ENCODE results near the gene SLC30A4. TPM values are rescaled to one million over a fixed set of nuclear protein-coding genes. Genes with fewer than 3 reads are reported as not detected.
A peak's percentile ranks its signal among the peaks of the same experiment; 100 is the strongest.

Gene SLC30A4
- total RNA-seq, 3 donors from 2014 or later: 5.6 to 11.5 (median 5.9) TPM

GRCh38 chr15:45469441-45469840 is 53.1 kb downstream of the SLC30A4 start:
- Histone ChIP-seq H3K9me3 (no peaks in the 10 kb centered on the region), H3K36me3 (no peaks in the 10 kb centered on the region), H3K27me3 (no peaks in the 10 kb centered on the region), H3K4me1 (no peaks in the 10 kb centered on the region), H3K4me3 (no peak overlapping the region), H3K27ac (no peak overlapping the region)
- no peak for DNase-seq (ENCODE audit: low spot score in 2 of 2)
- intact Hi-C loops (cut with DNase I; ENCODE audit: low total_unique reads): no loop called here
- TF ChIP-seq POLR2A (IDR thresholded peaks at IDR 0.05) (no peak), POLR2AphosphoS5 (IDR thresholded peaks at IDR 0.05) (no peak), CTCF (IDR thresholded peaks at IDR 0.05) (no peak)

DNA sequence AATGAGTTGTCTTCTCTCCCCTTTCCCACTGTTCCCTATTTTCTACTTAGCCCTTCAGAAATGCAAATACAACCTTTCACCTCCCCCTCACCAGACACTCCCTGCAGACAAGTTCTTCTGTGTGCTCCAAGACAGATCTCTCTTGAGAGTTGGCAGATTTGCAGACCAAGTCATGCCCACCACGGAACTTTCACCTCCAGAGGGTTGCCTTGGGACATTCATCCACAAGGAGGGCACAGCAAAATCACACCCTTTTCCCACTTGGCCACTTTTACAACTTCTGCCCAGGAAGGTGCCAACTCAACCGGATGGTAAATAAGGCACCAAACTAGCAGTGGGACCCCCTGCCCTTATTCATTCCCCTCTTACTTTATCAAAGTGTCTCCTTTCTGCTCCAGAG is 53.5 kb downstream of the SLC30A4 start:
- TF ChIP-seq POLR2AphosphoS5 (IDR thresholded peaks at IDR 0.05): no peak
- TF ChIP-seq POLR2A (IDR thresholded peaks at IDR 0.05): no peak
- no peak for TF ChIP-seq CTCF (IDR thresholded peaks at IDR 0.05)
- no peak for DNase-seq (ENCODE audit: low spot score in 2 of 2)
- intact Hi-C loops (cut with DNase I; ENCODE audit: low total_unique reads): no loop called here

GRCh38 chr15:45468294-45468693 is 54.3 kb downstream of the SLC30A4 start:
- no peaks in the 10 kb centered on the region for H3K4me1 ChIP-seq
- no peak for DNase-seq (ENCODE audit: low spot score in 2 of 2)
- H3K27me3 ChIP-seq: no peaks in the 10 kb centered on the region
- no peak overlapping the region for H3K27ac ChIP-seq
- no peak overlapping the region for H3K4me3 ChIP-seq
- no peaks in the 10 kb centered on the region for H3K36me3 ChIP-seq
- no peaks in the 10 kb centered on the region for H3K9me3 ChIP-seq
- intact Hi-C loops (cut with DNase I; ENCODE audit: low total_unique reads): no loop called here
- TF ChIP-seq POLR2A (IDR thresholded peaks at IDR 0.05) (no peak), POLR2AphosphoS5 (IDR thresholded peaks at IDR 0.05) (no peak), CTCF (IDR thresholded peaks at IDR 0.05) (no peak)

More for the DNA sequence above, 53.5 kb downstream of the SLC30A4 start:
- Histone ChIP-seq H3K9me3 (no peaks in the 10 kb centered on the region), H3K27ac (no peak overlapping the region), H3K27me3 (no peaks in the 10 kb centered on the region), H3K4me1 (no peaks in the 10 kb centered on the region), H3K36me3 (no peaks in the 10 kb centered on the region), H3K4me3 (no peak overlapping the region)

DNA sequence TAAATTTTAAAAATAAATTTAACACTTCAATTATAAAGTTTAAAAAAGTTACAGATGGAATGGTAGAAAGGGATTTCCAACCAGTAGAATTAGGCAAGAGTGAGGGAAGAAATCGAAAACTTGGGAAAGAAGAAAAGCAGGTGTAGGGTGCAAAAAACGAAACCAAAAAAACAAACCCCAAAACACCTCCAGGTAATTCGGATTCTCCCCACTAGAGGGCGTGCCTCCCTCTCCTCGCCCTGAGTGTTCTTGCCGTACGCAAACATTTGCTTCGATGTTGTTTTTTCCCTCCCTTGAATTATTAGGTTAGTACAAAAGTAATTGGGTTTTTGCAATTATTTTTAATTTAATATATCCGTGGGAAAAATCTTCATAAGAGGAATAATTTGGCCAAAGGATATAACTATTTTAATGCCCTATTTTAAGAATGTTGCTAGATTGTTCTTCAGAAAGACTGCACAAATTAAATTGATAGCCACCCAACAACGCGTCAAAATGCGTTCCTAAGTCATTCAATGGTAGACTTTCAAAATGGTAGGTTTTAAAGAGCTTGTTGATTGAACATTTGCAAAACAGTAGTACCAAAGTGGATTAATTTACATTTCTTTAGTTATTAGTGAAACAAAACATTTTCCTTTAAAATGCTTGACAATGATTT is 63.7 kb downstream of the SLC30A4 start:
- peak; percentile 54 to 75 for DNase-seq (ENCODE audit: low spot score in 2 of 2)
- TF ChIP-seq POLR2A (IDR thresholded peaks at IDR 0.05) (no peak), POLR2AphosphoS5 (IDR thresholded peaks at IDR 0.05) (no peak), CTCF (IDR thresholded peaks at IDR 0.05) (peak; percentile 87 to 97 (median 87))
- no peaks in the 10 kb centered on the region for H3K9me3 ChIP-seq
- no peaks in the 10 kb centered on the region for H3K27me3 ChIP-seq
- intact Hi-C loops (cut with DNase I; ENCODE audit: low total_unique reads): no loop called here
- H3K36me3 ChIP-seq: no peaks in the 10 kb centered on the region
- peak overlapping the region; percentile 35 to 57 (median 44) for H3K4me3 ChIP-seq
- no peak overlapping the region for H3K27ac ChIP-seq
- H3K4me1 ChIP-seq: peaks cover 6 to 18% of the 10 kb centered on the region in 2 donors

DNA sequence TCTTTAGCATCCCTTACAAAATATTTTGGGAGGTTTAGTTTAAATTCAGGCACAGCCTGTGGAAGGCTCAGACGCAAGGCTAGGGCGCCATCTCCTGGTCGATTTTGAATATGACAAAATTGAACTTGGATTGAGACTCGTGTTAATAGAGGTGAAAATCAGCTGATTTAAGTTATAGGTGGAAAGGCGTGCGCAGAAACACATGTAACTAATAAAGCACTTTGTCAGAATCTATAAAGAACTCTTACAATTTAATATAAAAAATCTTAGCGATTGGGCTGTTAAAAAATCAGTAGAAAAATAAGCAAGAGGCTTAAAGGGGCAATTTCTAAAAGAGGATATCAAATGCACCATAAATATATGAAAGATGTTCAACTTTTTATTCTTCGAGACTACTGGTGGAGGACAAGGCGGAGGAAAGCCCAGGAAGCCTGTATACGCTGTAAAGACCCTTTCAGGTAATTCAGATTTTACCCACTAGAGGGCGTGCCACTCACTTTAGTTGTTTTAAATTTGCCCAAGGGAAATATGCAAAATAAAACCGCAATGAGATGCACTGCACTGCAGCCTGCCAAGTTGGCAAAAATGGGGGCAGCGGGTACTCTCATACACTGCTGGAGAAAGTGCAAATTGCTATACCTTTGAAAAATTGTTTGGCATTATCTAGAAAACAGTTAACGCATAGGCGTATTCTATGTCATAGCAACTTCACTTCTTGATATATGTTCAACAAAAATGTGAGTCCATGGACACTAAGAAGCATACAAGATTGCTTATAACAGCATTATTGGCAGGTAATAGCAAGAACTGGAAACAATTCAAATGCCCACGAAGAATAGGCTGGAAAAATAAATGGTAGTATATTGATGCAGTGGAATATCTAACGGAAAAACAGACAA is 64.7 kb downstream of the SLC30A4 start:
- peak; percentile 56 to 62 for DNase-seq (ENCODE audit: low spot score in 2 of 2)
- Histone ChIP-seq H3K27ac (peak overlapping the region; percentile 27 to 91), H3K36me3 (no peaks in the 10 kb centered on the region), H3K4me3 (peak overlapping the region; percentile 35 to 57 (median 44)), H3K9me3 (no peaks in the 10 kb centered on the region), H3K4me1 (peaks cover 6 to 18% of the 10 kb centered on the region in 2 donors), H3K27me3 (no peaks in the 10 kb centered on the region)
- TF ChIP-seq POLR2A (IDR thresholded peaks at IDR 0.05) (no peak), CTCF (IDR thresholded peaks at IDR 0.05) (peak; percentile 77 to 88 (median 87)), POLR2AphosphoS5 (IDR thresholded peaks at IDR 0.05) (no peak)
- intact Hi-C loops (cut with DNase I; ENCODE audit: low total_unique reads): no loop called here
